Measurements from ENCODE around the gene RBPMS2. TPM values are rescaled to one million over a fixed set of nuclear protein-coding genes. Genes with fewer than 3 reads are reported as not detected.

The RBPMS2 gene
- total RNA-seq, 4 donors from 2014 or later, result 27.2 to 64.1 (median 45.4) TPM

DNA sequence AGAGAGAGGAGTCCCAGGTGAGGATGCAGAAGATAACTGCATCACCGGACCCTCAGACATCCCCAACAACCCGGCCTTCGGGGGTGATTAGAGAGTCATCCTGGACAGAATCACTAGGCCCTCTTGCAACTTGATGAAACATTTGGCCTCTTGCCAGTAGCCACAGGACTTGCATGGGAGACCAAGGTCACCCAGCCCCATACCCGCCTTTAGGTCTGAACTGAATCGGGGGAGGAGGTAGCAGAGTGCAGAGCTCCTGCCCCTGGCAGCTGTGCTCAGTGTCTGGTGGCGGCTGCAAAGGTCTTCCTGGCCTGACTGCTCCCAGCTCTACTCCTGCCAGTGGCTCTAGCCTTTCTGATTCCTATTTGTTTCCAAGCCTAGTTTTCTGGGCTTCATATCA, 37.7 kb upstream of the RBPMS2 start:
- WGBS, result 59% methylated on average over 6 of the region's 6 CpGs
- Histone ChIP-seq H3K27ac (replicated peaks in 1 of 4) (no peak overlapping the region), H3K4me1 (peaks cover 0 to 32% (median 26%) of the 10 kb centered on the region in 4 donors), H3K9me3 (no peaks in the 10 kb centered on the region), H3K36me3 (no peaks in the 10 kb centered on the region), H3K27me3 (no peaks in the 10 kb centered on the region), H3K4me3 (no peak overlapping the region)
- DNase-seq (ENCODE audit: extremely low spot score), result no peak
- TF ChIP-seq POLR2A (IDR thresholded peaks at IDR 0.05; ENCODE audit: low read depth) (no peak), EP300 (IDR thresholded peaks at IDR 0.05) (no peak), POLR2AphosphoS5 (IDR thresholded peaks at IDR 0.05) (no peak)
- TF ChIP-seq, protein P1, sequence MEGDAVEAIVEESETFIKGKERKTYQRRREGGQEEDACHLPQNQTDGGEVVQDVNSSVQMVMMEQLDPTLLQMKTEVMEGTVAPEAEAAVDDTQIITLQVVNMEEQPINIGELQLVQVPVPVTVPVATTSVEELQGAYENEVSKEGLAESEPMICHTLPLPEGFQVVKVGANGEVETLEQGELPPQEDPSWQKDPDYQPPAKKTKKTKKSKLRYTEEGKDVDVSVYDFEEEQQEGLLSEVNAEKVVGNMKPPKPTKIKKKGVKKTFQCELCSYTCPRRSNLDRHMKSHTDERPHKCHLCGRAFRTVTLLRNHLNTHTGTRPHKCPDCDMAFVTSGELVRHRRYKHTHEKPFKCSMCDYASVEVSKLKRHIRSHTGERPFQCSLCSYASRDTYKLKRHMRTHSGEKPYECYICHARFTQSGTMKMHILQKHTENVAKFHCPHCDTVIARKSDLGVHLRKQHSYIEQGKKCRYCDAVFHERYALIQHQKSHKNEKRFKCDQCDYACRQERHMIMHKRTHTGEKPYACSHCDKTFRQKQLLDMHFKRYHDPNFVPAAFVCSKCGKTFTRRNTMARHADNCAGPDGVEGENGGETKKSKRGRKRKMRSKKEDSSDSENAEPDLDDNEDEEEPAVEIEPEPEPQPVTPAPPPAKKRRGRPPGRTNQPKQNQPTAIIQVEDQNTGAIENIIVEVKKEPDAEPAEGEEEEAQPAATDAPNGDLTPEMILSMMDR (IDR thresholded peaks at IDR 0.05), result no peak
- intact Hi-C loops (cut with DNase I), result no loop called here

- TF ChIP-seq POLR2AphosphoS5 (IDR thresholded peaks at IDR 0.05) (no peak), POLR2A (IDR thresholded peaks at IDR 0.05; ENCODE audit: low read depth) (no peak), EP300 (IDR thresholded peaks at IDR 0.05) (no peak)
- TF ChIP-seq, protein P1 (IDR thresholded peaks at IDR 0.05), result no peak
- intact Hi-C loops (cut with DNase I), result loop anchor here (2.0 kb wide), 2 partner anchors 70 to 80 kb away; no protein-coding TSS in a partner anchor
- Histone ChIP-seq H3K36me3 (no peaks in the 10 kb centered on the region), H3K27me3 (no peaks in the 10 kb centered on the region), H3K9me3 (no peaks in the 10 kb centered on the region), H3K4me1 (peaks cover 8 to 53% (median 45%) of the 10 kb centered on the region in 4 donors), H3K4me3 (no peak overlapping the region), H3K27ac (replicated peaks in 1 of 4) (peak overlapping the region; percentile 90 to 93 (median 92))
- WGBS, result 73% methylated on average over 5 of the region's 6 CpGs
- no peak for DNase-seq (ENCODE audit: extremely low spot score)
These were observed 35.3 kb upstream of the RBPMS2 start for GRCh38 chr15:64810497-64811326.

DNA sequence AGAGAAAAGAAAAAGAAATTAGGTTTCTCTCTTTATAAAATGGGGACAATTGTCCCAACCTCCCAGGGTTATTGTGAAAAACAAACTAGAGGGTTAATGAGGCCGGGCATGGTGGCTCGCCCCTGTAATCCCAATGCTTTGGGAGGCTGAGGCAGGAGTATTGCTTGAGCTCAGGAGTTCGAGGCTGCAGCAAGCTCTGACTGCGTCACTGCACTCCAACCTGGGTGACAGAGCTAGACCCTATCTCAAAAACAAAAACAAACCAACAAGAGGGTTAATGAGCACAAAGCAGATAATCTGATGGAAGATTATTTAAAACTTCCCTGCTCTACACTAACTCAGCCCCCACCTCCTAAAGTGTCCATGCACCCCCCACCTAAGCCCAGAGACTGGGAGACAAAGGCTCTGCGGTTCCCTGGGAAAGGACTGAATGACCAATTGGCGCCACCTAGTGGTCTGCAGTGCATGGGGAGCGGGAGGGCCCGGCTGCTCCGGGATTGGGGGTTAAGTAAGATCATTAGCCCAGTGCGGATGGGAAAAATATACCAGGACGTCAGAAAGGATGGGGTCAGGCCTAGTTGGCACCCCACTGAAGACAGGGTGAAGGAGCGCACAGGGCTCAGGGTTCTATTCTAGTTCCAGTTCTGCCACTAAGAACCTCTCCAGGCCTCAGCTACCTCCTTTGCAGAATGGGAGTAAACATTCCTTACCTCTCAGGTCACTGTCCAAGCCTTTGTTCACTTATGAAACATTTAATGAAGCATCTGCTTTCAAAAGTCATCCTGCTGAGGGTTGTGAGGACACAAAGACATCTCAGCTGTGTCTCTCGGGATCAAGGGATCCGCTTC, 34.5 kb upstream of the RBPMS2 start:
- Histone ChIP-seq H3K4me1 (peaks cover 8 to 53% (median 45%) of the 10 kb centered on the region in 4 donors), H3K9me3 (no peaks in the 10 kb centered on the region), H3K27ac (replicated peaks in 1 of 4) (peak overlapping the region; percentile 90 to 93 (median 92)), H3K4me3 (no peak overlapping the region), H3K27me3 (no peaks in the 10 kb centered on the region), H3K36me3 (no peaks in the 10 kb centered on the region)
- peak; percentile 57 for TF ChIP-seq POLR2AphosphoS5 (IDR thresholded peaks at IDR 0.05)
- no peak for TF ChIP-seq EP300 (IDR thresholded peaks at IDR 0.05)
- no peak for TF ChIP-seq POLR2A (IDR thresholded peaks at IDR 0.05; ENCODE audit: low read depth)
- TF ChIP-seq, protein P1 (IDR thresholded peaks at IDR 0.05), result peak in 2 of 3 experiments; percentile 95 to 96
- no peak for DNase-seq (ENCODE audit: extremely low spot score)
- 30% methylated on average over 14 of the region's 14 CpGs for WGBS
- intact Hi-C loops (cut with DNase I), result loop anchor here (2.0 to 5.0 kb wide), 3 partner anchors 69 to 123 kb away; no protein-coding TSS in a partner anchor

DNA sequence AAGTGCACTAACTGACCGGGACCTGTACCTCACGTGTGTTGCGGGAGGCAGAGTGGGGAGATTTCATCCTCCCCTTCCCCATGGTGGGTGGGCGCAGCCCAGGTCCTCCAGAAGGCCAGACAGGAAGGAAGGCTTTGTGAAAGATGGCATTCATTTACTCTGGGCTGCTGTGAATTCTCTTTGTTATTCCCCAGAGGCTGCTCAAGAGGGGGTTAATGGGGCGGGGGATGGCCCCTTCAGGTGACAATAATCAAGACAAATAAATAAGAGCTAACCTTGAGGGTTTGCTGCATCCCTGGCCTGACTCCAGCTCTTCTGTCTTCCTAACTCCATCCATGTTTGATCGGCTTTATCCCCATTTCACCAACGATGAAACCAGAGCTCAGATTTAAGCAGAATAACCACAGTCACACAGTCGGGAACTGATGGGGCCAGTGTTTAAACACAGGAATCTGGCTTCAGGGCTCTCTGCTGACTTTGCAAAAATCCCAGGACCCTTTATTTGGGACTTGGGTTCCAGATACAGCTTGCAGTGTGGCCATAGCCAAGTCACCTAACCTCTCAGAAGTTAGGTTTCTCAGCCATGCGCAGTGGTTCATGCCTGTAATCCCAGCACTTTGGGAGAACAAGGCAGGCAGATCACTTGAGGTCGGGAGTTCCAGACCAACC, 33.5 kb upstream of the RBPMS2 start:
- Histone ChIP-seq H3K4me1 (peaks cover 8 to 60% (median 51%) of the 10 kb centered on the region in 4 donors), H3K27me3 (no peaks in the 10 kb centered on the region), H3K9me3 (no peaks in the 10 kb centered on the region), H3K36me3 (no peaks in the 10 kb centered on the region), H3K27ac (replicated peaks in 1 of 4) (peak overlapping the region; percentile 90 to 93 (median 92)), H3K4me3 (no peak overlapping the region)
- TF ChIP-seq, protein P1 (IDR thresholded peaks at IDR 0.05), result no peak
- no peak for TF ChIP-seq EP300 (IDR thresholded peaks at IDR 0.05)
- TF ChIP-seq POLR2AphosphoS5 (IDR thresholded peaks at IDR 0.05), result no peak
- no peak for TF ChIP-seq POLR2A (IDR thresholded peaks at IDR 0.05; ENCODE audit: low read depth)
- WGBS, result 71% methylated on average over 10 of the region's 10 CpGs
- intact Hi-C loops (cut with DNase I), result loop anchor here (5.0 kb wide), 1 partner anchor 122 kb away; no protein-coding TSS in a partner anchor
- no peak for DNase-seq (ENCODE audit: extremely low spot score)

Measured in esophagus muscularis mucosa (tissue), 4 donors.